HepG2 (cell line): ENCODE measurements around the gene SLC22A23. TPM values are rescaled to one million over a fixed set of nuclear protein-coding genes. Genes with fewer than 3 reads are reported as not detected.

Experiments
- CREB1 ChIP-seq, 2 experiments: fragments of 450-650 bp in 1 of 2; IDR thresholded peaks; 2 replicates each; pipeline ENCODE4 v1.6.1; 2016 to 2017; ENCODE audit warnings: control low read depth in 1 of 2, mild to moderate bottlenecking in 1 of 2, missing compliant biosample characterization in 1 of 2, missing genetic modification characterization in 1 of 2
- ELF3 ChIP-seq: IDR thresholded peaks from 2 replicates; pipeline ENCODE4 v1.6.1; 2016; ENCODE audit warnings: missing genetic modification reagents, missing compliant biosample characterization
- JARID2 ChIP-seq: sonication (generic); formaldehyde crosslinking; IDR thresholded peaks from 2 replicates; pipeline ENCODE4 v1.8.1; 2023; ENCODE audit warnings: missing genetic modification reagents, inconsistent platforms; ENCODE audit not compliant: insufficient replicate concordance
- KLF16 ChIP-seq, 2 experiments: sonication (generic) in 1 of 2; formaldehyde crosslinking in 1 of 2; IDR thresholded peaks; 2 replicates each; pipeline versions ENCODE4 v1.6.1 to v1.8.0; 2016 to 2023; ENCODE audit warnings: missing genetic modification reagents in 2 of 2, missing compliant biosample characterization in 1 of 2
- MTA1 ChIP-seq: sonication (generic); formaldehyde crosslinking; IDR thresholded peaks from 2 replicates; pipeline ENCODE4 v1.4.0; 2020; ENCODE audit warnings: missing genetic modification reagents, mild to moderate bottlenecking, borderline replicate concordance
- MXD4 ChIP-seq: IDR thresholded peaks from 2 replicates; pipeline ENCODE4 v1.6.1; 2016; ENCODE audit warnings: mild to moderate bottlenecking, missing biosample characterization, missing genetic modification reagents
- NBN ChIP-seq: fragments of 450-650 bp; conservative IDR thresholded peaks from 2 replicates; pipeline ENCODE4 v1.6.1; 2017
- PPARG ChIP-seq: conservative IDR thresholded peaks from 2 replicates; pipeline ENCODE4 v1.6.1; 2016; ENCODE audit warnings: missing biosample characterization, missing genetic modification reagents
- RARG ChIP-seq: sonication (generic); formaldehyde crosslinking; IDR thresholded peaks from 2 replicates; pipeline ENCODE4 v1.4.0; 2020; ENCODE audit warnings: low read depth, mild to moderate bottlenecking, missing genetic modification reagents
- SRY ChIP-seq: sonication (generic); formaldehyde crosslinking; IDR thresholded peaks from 2 replicates; pipeline ENCODE4 v1.8.0; 2022; ENCODE audit warnings: mild to moderate bottlenecking, missing genetic modification reagents
- SUZ12 ChIP-seq: fragments of 150-350 bp; IDR thresholded peaks from 2 replicates; pipeline ENCODE4 v1.6.1; 2014; ENCODE audit warnings: low read depth, low read length
- TIGD3 ChIP-seq: sonication (generic); formaldehyde crosslinking; IDR thresholded peaks from 2 replicates; pipeline ENCODE4 v1.5.1; 2020; ENCODE audit warnings: mild to moderate bottlenecking, missing genetic modification reagents, borderline replicate concordance
- ZBTB10 ChIP-seq: sonication (generic); formaldehyde crosslinking; IDR thresholded peaks from 2 replicates; pipeline ENCODE4 v1.4.0; 2020; ENCODE audit warnings: missing genetic modification reagents, borderline replicate concordance
- ZBTB20 ChIP-seq: sonication (generic); formaldehyde crosslinking; IDR thresholded peaks from 2 replicates; pipeline ENCODE4 v1.8.1; 2023; ENCODE audit warnings: missing genetic modification reagents, low read depth, mild to moderate bottlenecking, borderline replicate concordance
- ZBTB37 ChIP-seq: sonication (generic); formaldehyde crosslinking; IDR thresholded peaks from 2 replicates; pipeline ENCODE4 v1.4.0; 2020; ENCODE audit warnings: mild to moderate bottlenecking, missing genetic modification reagents
- ZMYM3 ChIP-seq: sonication (generic); formaldehyde crosslinking; IDR thresholded peaks from 2 replicates; pipeline ENCODE4 v1.5.1; 2020; ENCODE audit warnings: mild to moderate bottlenecking, missing genetic modification reagents
- ZNF160 ChIP-seq: sonication (generic); formaldehyde crosslinking; IDR thresholded peaks from 2 replicates; pipeline ENCODE4 v1.8.0; 2022; ENCODE audit warnings: mild to moderate bottlenecking, inconsistent platforms, missing genetic modification reagents
- ZNF496 ChIP-seq: sonication (generic); formaldehyde crosslinking; IDR thresholded peaks from 2 replicates; pipeline ENCODE4 v1.8.1; 2023; ENCODE audit warnings: mild to moderate bottlenecking, moderate library complexity, missing genetic modification reagents; ENCODE audit not compliant: insufficient replicate concordance
- polyA plus RNA-seq, 8 experiments: library from polyadenylated mRNA; depleted of rRNA in 3 of 8; stranded (reverse) in 7 of 8; unstranded in 1 of 8; fragments of >200 nt; fragmentation: Illumina TruSeq in 4 of 8; extraction: Trizol in 4 of 8; gene quantifications; 2 replicates each; pipeline versions ENCODE4 v1.2.1 to v1.2.3, GENCODE V29; 2011 to 2016; ENCODE audit warnings: low read depth in 4 of 8, missing spikeins in 1 of 8, mixed read lengths in 1 of 8; ENCODE audit not compliant: insufficient read depth in 1 of 8
- total RNA-seq, 5 experiments: library from RNA; depleted of rRNA; stranded (reverse); fragments of >200 nt; fragmentation: Illumina TruSeq; extraction: Trizol; gene quantifications; 2 replicates each; pipeline ENCODE4 v1.2.3, GENCODE V29; 2016; ENCODE audit warnings: low read depth in 1 of 5
- TF ChIP-seq, protein P1 (sequence below): sonication (generic); formaldehyde crosslinking; IDR thresholded peaks from 2 replicates; pipeline ENCODE4 v1.4.0; 2020; ENCODE audit warnings: missing genetic modification reagents
- TF ChIP-seq, protein P2 (sequence below), 2 experiments: fragments of 450-650 bp in 1 of 2; sonication (generic) in 1 of 2; formaldehyde crosslinking; IDR thresholded peaks; 2 replicates each; pipeline versions ENCODE4 v1.5.0 to v1.8.0; 2020 to 2022; ENCODE audit warnings: mild to moderate bottlenecking in 1 of 2, missing genetic modification reagents in 1 of 2

Gene SLC22A23
- total and polyA plus RNA-seq, 2 of the 13 experiments (the other 11 are each of a cell fraction or from before 2014, with no cell fraction given) = 11.8 to 17.5 TPM

DNA sequence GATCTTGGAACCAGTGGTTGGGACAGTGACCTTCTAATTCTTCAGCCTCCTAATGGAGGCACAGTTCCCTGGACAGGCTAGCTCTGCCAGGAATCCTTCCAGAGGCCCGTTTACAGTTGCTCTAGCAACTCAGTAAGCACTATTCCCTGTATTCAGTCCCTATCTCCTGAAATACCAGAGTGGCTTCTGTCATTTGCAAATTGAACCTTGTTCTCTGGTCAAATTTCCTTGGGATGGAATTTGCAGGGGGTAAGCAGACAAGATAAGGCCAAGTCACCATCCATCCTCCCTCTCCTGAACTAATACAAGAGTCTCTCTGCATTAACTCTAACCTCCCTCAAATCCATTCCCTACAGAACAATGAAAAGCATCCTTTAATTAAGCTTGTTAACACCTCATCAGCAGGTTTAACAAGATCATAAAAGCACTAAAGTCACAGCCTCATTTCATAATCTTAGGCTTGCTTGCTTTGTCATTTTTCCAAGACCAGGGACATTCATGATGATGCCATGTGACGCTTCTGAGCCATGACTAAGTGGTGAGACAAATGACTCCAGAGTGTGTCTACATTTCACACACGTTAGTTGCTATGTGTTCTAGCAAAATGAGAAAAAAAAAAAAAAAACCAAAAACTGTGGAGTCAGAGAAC, 37.1 kb downstream of the SLC22A23 start (continued):
- TF ChIP-seq, protein P1, sequence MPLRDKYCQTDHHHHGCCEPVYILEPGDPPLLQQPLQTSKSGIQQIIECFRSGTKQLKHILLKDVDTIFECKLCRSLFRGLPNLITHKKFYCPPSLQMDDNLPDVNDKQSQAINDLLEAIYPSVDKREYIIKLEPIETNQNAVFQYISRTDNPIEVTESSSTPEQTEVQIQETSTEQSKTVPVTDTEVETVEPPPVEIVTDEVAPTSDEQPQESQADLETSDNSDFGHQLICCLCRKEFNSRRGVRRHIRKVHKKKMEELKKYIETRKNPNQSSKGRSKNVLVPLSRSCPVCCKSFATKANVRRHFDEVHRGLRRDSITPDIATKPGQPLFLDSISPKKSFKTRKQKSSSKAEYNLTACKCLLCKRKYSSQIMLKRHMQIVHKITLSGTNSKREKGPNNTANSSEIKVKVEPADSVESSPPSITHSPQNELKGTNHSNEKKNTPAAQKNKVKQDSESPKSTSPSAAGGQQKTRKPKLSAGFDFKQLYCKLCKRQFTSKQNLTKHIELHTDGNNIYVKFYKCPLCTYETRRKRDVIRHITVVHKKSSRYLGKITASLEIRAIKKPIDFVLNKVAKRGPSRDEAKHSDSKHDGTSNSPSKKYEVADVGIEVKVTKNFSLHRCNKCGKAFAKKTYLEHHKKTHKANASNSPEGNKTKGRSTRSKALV (CRISPR knock-in tag) = 0 out of 2 replicates have a peak, but pooled peaks have one; percentile 27
- no peak for TF ChIP-seq SUZ12
- TF ChIP-seq, protein P2, sequence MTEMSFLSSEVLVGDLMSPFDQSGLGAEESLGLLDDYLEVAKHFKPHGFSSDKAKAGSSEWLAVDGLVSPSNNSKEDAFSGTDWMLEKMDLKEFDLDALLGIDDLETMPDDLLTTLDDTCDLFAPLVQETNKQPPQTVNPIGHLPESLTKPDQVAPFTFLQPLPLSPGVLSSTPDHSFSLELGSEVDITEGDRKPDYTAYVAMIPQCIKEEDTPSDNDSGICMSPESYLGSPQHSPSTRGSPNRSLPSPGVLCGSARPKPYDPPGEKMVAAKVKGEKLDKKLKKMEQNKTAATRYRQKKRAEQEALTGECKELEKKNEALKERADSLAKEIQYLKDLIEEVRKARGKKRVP (CRISPR knock-in tag; IDR thresholded peaks at IDR 0.05) = no peak
- 0 out of 2 replicates have a peak, but pooled peaks have one; percentile 21 for TF ChIP-seq ZMYM3 (CRISPR knock-in tag)
- no peak for TF ChIP-seq MXD4 (CRISPR knock-in tag)
- 0 out of 2 replicates have a peak, but pooled peaks have one; percentile 54 for TF ChIP-seq ZBTB37 (CRISPR knock-in tag)
- TF ChIP-seq PPARG = 0 out of 2 replicates have a peak, but pooled peaks have one; percentile 59
- TF ChIP-seq ZNF160 (CRISPR knock-in tag) = 0 out of 2 replicates have a peak, but pooled peaks have one; percentile 41
- peak; percentile 28; the same call in 1 of the 2 replicates for TF ChIP-seq ELF3 (CRISPR knock-in tag)
- TF ChIP-seq JARID2 (CRISPR knock-in tag) = no peak
- no peak for TF ChIP-seq ZBTB20 (CRISPR knock-in tag)
- 0 out of 2 replicates have a peak, but pooled peaks have one; percentile 35 for TF ChIP-seq ZBTB10 (CRISPR knock-in tag)
- TF ChIP-seq CREB1 (IDR thresholded peaks at IDR 0.05) = 0 out of 2 replicates have a peak, but pooled peaks have one; percentile 25
- 0 out of 2 replicates have a peak, but pooled peaks have one; percentile 23 for TF ChIP-seq CREB1 (CRISPR knock-in tag; IDR thresholded peaks at IDR 0.05)
- no peak for TF ChIP-seq NBN
- no peak for TF ChIP-seq ZNF496 (CRISPR knock-in tag)
- no peak for TF ChIP-seq TIGD3
- TF ChIP-seq MTA1 (CRISPR knock-in tag) = no peak
- TF ChIP-seq SRY (CRISPR knock-in tag) = no peak
- no peak for TF ChIP-seq RARG
- TF ChIP-seq KLF16 (CRISPR knock-in tag; IDR thresholded peaks at IDR 0.05) = no peak
